HG02763 (cell line): ENCODE measurements around the gene TPK1.
"Not testable (repeated sequence)": the region's sequence is repeated elsewhere in the genome, so short reads cannot be mapped to it uniquely, and the experiment has no call there.

Experiments
- ATAC-seq: cut with Tn5 transposase; IDR thresholded peaks from one replicate; pipeline ENCODE4 v1.9.1; 2021; ENCODE audit warnings: mild to moderate bottlenecking, moderate library complexity; ENCODE audit not compliant: unreplicated experiment

Gene TPK1

GRCh38 chr7:144428431-144428830 lies 407.4 kb downstream of the TPK1 start:
- ATAC-seq: no peak

GRCh38 chr7:144427539-144427938 lies 408.3 kb downstream of the TPK1 start:
- ATAC-seq: not testable (repeated sequence)

GRCh38 chr7:144418931-144419330 lies 416.9 kb downstream of the TPK1 start:
- not testable (repeated sequence) for ATAC-seq

GRCh38 chr7:144416341-144416740 lies 419.5 kb downstream of the TPK1 start:
- ATAC-seq: no peak

- no peak for ATAC-seq
Observed at GRCh38 chr7:144415858-144416257, 420.0 kb downstream of the TPK1 start.

- no peak for ATAC-seq
Observed at GRCh38 chr7:144414815-144415214, 421.0 kb downstream of the TPK1 start.

GRCh38 chr7:144410441-144410840 lies 425.4 kb downstream of the TPK1 start:
- ATAC-seq: no peak

- ATAC-seq: no peak
Observed at GRCh38 chr7:144408121-144408520, 427.7 kb downstream of the TPK1 start.

- no peak for ATAC-seq
Observed at GRCh38 chr7:144407266-144407931, 428.5 kb downstream of the TPK1 start.

- no peak for ATAC-seq
Observed at GRCh38 chr7:144404946-144405345, 430.9 kb downstream of the TPK1 start.

GRCh38 chr7:144403649-144404061 lies 432.2 kb downstream of the TPK1 start, which contains the start of gene NOBOX:
NOBOX (minus strand) TSS chr7:144403693.
- ATAC-seq: no peak

- ATAC-seq: no peak
Observed at GRCh38 chr7:144403102-144403501, 432.8 kb downstream of the TPK1 start.
